Esophagus muscularis mucosa (tissue), 3 donors: ENCODE results near the gene NRG2.

Experiments used
- CTCF ChIP-seq, 3 experiments: fragments of 200-600 bp in 2 of 3; fragments of 450-650 bp in 1 of 3; sonication (generic) in 2 of 3; IDR thresholded peaks; one replicate each; pipeline ENCODE4 v1.5.1; 2017 to 2019; ENCODE audit warnings: antibody characterized with exemption in 3 of 3, mild to moderate bottlenecking in 2 of 3, moderate library complexity in 1 of 3
- POLR2A ChIP-seq: fragments of 450-650 bp; IDR thresholded peaks from one replicate; pipeline ENCODE4 v1.6.1; 2017; ENCODE audit warnings: antibody characterized with exemption, moderate library complexity, mild to moderate bottlenecking, low read depth
- POLR2AphosphoS5 ChIP-seq, 2 donors: sonication (generic); formaldehyde crosslinking; IDR thresholded peaks; one replicate each; pipeline ENCODE4 v1.6.1; 2017; ENCODE audit warnings: antibody characterized with exemption in 2 of 2

GRCh38 chr5:139821806-139822552 lies 221.1 kb downstream of the NRG2 start:
- TF ChIP-seq CTCF (IDR thresholded peaks at IDR 0.05) = no peak
- no peak for TF ChIP-seq POLR2AphosphoS5 (IDR thresholded peaks at IDR 0.05)
- no peak for TF ChIP-seq POLR2A
